Stimulated activated effector memory CD8-positive, alpha-beta T cell treated with anti-CD3 and anti-CD28 coated beads, Interleukin-12 subunit alpha, Interleukin-12 subunit beta, amount 100 ng/mL, for 72 hours (primary cell): ENCODE measurements around the gene MT1X.
"Not testable (repeated sequence)": the region's sequence is repeated elsewhere in the genome, so short reads cannot be mapped to it uniquely, and the experiment has no call there.

Experiments
- ATAC-seq: fragments of 150-1000 bp; cut with Tn5 transposase; 2 replicates; pipeline ENCODE4 v1.10.0; 2021
- DNase-seq, 2 donors: peaks; one replicate each; pipeline ENCODE4 v3.0.0; 2021 to 2022; ENCODE audit warnings: low spot score in 2 of 2
- H3K27ac Mint-ChIP-seq: one replicate; pipeline ENCODE4 v1.8.0; 2022; ENCODE audit warnings: mild to moderate bottlenecking, mixed read lengths
- H3K36me3 Mint-ChIP-seq: one replicate; pipeline ENCODE4 v1.8.0; 2022; ENCODE audit warnings: mild to moderate bottlenecking, mixed read lengths
- H3K4me1 Mint-ChIP-seq: one replicate; pipeline ENCODE4 v1.8.0; 2022; ENCODE audit warnings: mixed read lengths
- H3K4me3 Mint-ChIP-seq: one replicate; pipeline ENCODE4 v1.8.0; 2022; ENCODE audit warnings: mild to moderate bottlenecking, mixed read lengths
- H3K9me3 Mint-ChIP-seq: one replicate; pipeline ENCODE4 v1.8.0; 2022; ENCODE audit warnings: mixed read lengths

The MT1X gene

DNA sequence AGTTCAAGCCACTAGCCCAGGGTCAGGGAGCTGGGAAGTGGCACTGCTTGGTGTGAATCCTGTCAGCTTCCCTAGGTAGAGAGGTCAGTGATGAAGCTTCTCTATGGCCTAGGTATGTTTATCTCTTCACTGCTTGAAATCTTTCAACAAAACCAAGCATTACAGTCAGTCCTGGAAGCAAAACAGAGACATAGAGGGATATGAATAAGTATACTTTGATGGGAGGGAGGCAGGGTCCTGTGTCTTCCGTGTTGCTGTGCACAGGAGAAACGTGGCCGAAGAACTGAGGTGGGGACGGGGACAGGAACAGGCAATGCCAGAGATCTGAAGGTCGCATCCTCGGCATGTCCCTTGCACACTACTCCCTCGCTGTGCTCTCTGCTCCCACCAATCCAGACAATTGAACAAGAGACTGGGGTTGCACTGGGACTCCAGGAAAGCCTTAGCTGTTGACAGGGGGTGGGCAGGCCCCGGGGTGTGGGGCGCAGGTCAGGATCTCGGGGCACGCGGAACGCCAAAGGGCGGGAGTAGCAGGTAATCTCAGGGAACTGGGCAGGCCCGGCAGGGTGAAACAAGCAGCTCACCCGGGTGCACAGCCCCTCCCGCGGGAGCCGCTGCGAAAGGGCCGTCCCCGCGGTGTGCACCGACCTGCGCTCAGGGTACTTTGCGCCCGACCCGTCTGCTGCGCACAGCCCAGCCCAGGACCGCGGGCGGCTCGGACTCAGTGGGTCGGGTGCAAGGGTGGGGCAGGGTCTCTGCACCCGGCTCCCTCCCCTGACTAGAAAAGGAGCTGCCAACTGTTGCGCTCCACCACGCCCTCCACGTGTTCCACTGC lies 13.0 kb upstream of the MT1X start, which contains the start of gene MT1H:
MT1H (plus strand) TSS at position 810 of the 835 bp plus-strand sequence. CDS start 71 bp downstream, outside the sequence.
- H3K4me3 Mint-ChIP-seq: no peak within 1 kb of the TSS
- H3K4me1 Mint-ChIP-seq: peaks cover 20% of the 10 kb centered on the region
- H3K9me3 Mint-ChIP-seq: no peaks in the 10 kb centered on the region
- no peak within 1 kb of the TSS for H3K27ac Mint-ChIP-seq
- no peaks in the 10 kb centered on the region for H3K36me3 Mint-ChIP-seq
- ATAC-seq: no peak
- DNase-seq: no peak

DNA sequence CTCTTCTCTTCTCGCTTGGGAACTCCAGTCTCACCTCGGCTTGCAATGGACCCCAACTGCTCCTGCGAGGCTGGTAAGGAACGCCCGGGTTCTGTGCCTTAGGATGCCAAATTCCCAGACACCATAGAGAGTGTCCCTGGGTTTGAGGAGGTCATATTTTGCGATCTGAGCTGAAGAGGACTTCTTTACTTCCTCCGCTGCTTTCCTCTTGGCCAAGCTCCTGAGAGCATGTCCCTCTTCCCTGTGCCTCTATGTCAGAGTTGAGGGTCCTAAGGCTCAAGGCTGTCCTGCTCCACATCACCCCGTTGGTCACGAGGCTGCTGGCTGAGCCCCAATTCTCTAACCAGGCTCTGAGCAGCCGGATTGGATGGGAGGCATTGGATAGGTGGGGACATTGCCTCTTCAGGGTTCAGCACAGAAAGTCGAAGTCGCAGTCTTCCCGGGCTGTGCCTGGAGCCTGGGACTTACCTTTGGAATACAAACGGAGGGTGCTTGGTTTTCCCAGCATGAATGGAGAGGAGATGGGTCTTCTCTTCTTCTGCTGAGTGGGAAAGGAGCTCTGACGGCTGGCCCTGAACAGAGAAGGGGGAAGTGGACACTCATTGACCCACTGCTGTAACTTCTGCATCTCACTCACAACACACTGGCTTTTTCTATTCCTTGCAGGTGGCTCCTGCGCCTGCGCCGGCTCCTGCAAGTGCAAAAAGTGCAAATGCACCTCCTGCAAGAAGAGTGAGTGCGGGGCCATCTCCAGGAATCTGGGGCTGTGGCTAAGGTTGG lies 12.2 kb upstream of the MT1X start:
- H3K27ac Mint-ChIP-seq: no peak overlapping the region
- DNase-seq: no peak
- H3K4me1 Mint-ChIP-seq: peaks cover 20% of the 10 kb centered on the region
- H3K9me3 Mint-ChIP-seq: no peaks in the 10 kb centered on the region
- no peak for ATAC-seq
- H3K4me3 Mint-ChIP-seq: no peak overlapping the region
- H3K36me3 Mint-ChIP-seq: no peaks in the 10 kb centered on the region

DNA sequence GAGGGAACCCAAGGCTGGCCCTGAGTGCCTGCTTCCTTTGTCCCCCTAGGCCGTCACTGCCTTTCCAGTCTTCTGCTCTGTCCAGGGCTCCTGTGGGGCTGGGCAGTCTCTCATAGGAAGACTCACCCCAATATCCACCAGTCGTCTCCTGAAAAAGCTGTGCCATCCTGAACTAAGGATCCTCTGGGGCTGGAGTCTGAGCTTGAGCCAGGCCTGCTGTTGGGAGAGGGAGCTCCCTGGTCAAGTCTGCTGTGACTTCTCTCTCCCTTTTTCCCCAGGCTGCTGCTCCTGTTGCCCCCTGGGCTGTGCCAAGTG lies 11.7 kb upstream of the MT1X start:
- Mint-ChIP-seq H3K4me1 (peaks cover 26% of the 10 kb centered on the region), H3K27ac (no peak overlapping the region), H3K4me3 (no peak overlapping the region), H3K36me3 (no peaks in the 10 kb centered on the region), H3K9me3 (no peaks in the 10 kb centered on the region)
- DNase-seq: no peak
- no peak for ATAC-seq

DNA sequence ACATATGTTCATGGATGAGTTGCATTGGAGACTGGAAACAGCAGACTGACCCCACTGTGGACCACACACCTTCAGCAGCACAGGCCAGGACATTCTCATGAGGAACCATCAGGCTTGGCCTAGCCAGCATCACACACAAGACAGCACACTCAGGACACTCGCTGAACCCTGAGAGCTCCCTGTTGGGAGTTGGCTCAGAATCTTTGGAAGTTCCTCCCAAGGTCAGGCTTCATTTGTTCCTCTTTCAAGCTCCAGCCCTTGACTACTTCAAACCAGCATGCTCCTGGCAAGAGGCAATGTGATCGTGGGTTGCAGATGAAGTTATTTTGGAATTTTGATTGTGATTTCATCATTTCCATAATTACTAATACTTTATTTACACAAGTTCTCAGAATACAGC lies 10.6 kb upstream of the MT1X start:
- not testable (repeated sequence) for DNase-seq, ATAC-seq
- peaks cover 37% of the 10 kb centered on the region for H3K4me1 Mint-ChIP-seq

DNA sequence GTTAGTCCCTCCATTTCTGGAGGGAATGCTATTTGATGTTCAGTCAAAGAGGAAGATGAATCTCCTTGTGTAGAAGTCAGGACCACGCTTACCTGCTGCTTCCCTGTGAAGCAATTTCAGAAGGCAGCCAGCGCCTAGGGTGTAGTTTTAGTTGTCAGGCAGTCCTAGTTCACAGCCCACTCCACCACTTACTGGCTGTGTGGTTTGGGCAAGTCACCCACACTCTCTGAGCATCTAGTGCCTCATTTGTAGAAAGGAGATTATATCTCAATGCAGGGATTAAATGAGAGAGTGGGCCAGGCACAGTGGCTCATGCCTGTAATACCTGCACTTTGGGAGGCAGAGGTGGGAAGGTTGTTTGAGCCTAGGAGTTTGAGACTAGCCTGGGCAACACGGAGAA lies 10.1 kb upstream of the MT1X start:
- not testable (repeated sequence) for H3K36me3 Mint-ChIP-seq, H3K27ac Mint-ChIP-seq, H3K9me3 Mint-ChIP-seq, H3K4me3 Mint-ChIP-seq, DNase-seq
- peak; percentile 64 for ATAC-seq
- H3K4me1 Mint-ChIP-seq: peaks cover 38% of the 10 kb centered on the region

More for the DNA sequence above, 10.6 kb upstream of the MT1X start:
- not testable (repeated sequence) for H3K9me3 Mint-ChIP-seq, H3K27ac Mint-ChIP-seq, H3K4me3 Mint-ChIP-seq, H3K36me3 Mint-ChIP-seq

DNA sequence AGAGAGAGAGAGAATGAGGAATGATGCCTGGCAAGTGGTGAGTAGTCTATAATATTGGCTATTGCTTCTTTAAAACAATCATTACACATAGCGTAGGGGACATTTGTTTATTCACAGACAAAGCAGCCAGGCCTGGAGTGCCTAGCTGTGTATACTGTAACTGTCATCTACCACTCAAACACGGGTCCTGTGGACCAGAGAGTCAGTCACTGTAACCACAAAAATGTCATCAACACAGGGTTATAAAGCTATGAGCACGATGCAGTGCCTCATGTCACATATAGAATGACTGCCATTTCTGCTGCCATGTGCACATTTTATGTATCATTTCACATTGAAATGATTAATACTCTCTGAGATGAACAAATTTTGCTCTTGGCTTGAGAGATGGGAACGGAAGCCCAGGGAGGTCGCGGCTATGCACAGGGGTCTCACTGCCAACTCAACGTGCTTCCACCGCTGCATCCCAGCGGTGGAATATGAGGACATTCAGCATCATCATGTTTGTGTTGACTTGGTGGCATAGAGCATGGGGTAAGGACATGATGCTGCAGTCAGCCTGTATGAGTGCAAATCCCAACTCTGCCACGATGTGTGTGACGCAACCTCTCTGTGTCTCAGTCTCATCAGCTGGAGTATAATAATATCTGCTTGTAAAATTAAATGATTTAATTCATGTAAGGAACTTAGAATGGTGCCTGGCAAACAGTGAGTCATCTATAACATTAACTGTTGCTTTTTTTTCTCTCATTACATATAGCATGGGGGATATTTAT lies 9.3 kb upstream of the MT1X start:
- ATAC-seq (peak; percentile 79), DNase-seq (no peak)
- Mint-ChIP-seq H3K36me3 (no peaks in the 10 kb centered on the region), H3K9me3 (no peaks in the 10 kb centered on the region), H3K4me3 (no peak overlapping the region), H3K4me1 (peaks cover 38% of the 10 kb centered on the region), H3K27ac (no peak overlapping the region)

DNA sequence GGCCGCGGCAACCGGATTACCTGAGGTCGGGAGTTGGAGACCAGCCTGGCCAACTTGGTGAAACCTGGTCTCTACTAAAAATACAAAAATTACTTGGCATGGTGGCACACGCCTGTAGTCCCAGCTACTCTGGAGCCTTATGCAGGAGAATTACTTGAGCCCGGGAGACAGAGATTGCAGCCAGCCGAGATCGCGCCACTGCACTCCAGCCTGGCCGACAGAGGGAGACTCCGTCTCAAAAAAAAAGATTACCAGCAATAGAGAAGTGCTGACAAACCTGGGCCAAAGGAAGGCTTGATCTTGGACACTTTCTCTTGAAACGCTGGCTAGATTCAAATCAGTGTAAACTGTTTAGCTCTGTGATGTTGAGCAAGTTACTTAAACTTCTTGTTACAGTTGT lies 8.3 kb upstream of the MT1X start:
- ATAC-seq (no peak), DNase-seq (no peak)
- Mint-ChIP-seq H3K9me3 (no peaks in the 10 kb centered on the region), H3K4me1 (peaks cover 29% of the 10 kb centered on the region), H3K36me3 (no peaks in the 10 kb centered on the region), H3K27ac (no peak overlapping the region), H3K4me3 (no peak overlapping the region)

DNA sequence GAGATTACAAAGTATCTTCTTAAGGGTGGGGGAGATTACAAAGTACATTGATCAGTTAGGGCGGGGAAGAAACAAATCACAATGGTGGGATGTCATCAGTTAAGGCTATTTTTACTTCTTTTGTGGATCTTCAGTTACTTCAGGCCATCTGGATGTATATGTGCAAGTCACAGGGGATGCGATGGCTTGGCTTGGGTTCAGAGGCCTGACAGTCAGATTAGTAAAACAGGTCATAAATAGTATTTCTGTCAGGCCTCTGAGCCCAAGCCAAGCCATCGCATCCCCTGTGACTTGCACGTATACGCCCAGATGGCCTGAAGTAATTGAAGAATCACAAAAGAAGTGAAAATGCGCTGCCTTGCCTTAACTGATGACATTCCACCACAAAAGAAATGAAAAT lies 7.7 kb upstream of the MT1X start:
- not testable (repeated sequence) for ATAC-seq, H3K9me3 Mint-ChIP-seq, H3K36me3 Mint-ChIP-seq, H3K27ac Mint-ChIP-seq, H3K4me3 Mint-ChIP-seq, DNase-seq
- peaks cover 25% of the 10 kb centered on the region for H3K4me1 Mint-ChIP-seq

DNA sequence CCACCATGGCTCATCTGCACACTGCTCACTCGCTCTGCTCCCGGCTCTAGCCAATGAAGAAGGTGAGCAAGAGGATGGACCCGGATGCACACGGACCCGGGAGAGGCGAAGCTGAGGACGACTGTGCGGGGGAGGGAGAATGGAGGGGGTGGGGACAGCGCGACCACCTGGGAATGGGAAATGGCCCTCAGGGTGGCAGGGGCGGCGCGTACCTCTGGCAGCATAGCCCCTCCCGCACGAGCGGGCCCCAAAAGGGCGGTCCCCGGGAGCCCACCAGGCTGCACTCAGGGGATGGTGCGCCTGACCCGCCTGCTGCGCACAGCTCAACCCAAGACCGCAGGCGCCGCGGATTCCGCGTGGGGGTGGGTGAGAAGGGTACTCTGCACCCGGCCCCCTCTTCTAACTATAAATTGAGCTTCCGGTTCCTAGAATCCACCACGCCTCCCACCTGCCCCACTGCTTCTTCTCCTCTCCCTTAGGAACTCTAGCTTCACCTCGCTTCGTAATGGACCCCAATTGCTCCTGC lies 6.5 kb upstream of the MT1X start:
- Mint-ChIP-seq H3K4me3 (peak overlapping the region; percentile 66), H3K4me1 (peaks cover 25% of the 10 kb centered on the region), H3K9me3 (no peaks in the 10 kb centered on the region), H3K36me3 (no peaks in the 10 kb centered on the region), H3K27ac (no peak overlapping the region)
- ATAC-seq: peak; percentile 31
- DNase-seq: peak in 1 of 2 donors; percentile 68

DNA sequence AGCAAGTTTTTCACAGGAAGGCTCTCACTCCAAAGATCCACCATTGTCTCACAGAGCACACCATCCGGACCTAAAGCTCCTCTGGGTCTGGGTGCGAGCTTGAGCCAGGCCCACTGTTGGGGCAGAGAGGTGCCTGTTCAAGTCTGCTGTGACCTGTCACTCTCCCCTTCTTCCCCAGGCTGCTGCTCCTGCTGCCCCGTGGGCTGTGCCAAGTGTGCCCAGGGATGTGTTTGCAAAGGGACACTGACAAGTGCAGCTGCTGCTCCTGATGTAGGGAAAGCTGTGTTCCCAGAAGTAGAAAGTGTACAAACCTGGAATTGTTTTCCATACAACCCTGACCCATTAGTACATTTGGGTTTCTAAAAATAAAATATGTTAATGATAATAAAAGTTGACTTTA lies 4.8 kb upstream of the MT1X start:
- ATAC-seq: no peak
- no peak for DNase-seq
- H3K4me3 Mint-ChIP-seq: no peak overlapping the region
- no peaks in the 10 kb centered on the region for H3K9me3 Mint-ChIP-seq
- peaks cover 37% of the 10 kb centered on the region for H3K4me1 Mint-ChIP-seq
- no peak overlapping the region for H3K27ac Mint-ChIP-seq
- peaks cover 7% of the 10 kb centered on the region for H3K36me3 Mint-ChIP-seq

DNA sequence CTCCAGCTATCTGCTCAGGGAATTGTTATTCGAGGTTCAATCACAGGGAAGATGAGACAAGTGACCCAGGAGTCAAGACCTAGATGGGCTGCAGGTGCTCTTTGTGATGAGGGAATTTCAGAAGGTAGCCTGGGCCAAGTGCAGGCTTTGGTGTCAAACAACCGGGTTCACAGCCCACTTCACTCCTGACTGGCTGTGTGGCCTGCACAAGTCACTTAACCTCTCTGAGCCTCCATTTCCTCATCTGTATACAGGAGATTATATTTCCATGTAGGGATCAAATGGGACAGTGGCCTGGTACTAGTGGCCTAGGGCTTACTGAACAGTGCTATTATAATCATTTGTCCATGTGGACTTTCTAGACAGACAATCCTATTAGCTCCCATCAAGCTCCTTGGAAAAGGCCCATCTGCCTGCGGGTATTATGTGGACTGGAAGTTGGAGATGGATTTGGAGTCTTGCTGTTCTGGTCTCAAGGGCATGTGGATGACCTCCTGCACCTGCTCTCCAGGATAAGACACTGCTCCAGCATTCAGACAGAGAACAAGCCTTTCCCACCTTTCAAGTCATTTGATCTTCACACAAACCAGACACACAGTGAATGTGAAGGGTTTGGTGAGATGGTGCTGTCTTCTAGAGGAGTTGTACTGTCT lies 3.1 kb upstream of the MT1X start:
- ATAC-seq (no peak), DNase-seq (no peak)
- Mint-ChIP-seq H3K27ac (no peak overlapping the region), H3K4me3 (no peak overlapping the region), H3K4me1 (peaks cover 54% of the 10 kb centered on the region), H3K36me3 (peaks cover 7% of the 10 kb centered on the region), H3K9me3 (no peaks in the 10 kb centered on the region)

DNA sequence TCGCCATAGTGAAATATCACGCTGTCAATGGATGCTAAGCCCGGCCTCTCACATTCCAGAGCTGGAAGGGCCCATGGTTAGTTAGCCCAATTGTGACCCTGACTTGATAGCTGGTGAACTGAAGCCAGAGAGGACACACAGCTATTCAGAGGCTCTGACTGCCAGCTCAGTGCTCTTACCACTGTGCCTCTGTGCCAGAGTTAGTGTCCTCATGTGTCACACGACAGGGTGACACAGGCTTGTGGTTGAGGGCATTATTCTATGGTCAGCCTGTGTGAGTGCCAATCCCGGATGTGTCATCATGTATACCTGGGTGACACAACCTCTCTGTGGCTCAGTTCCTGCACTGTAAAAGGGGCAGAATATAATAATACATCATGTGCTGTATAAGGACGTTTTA lies 2.5 kb upstream of the MT1X start:
- peaks cover 58% of the 10 kb centered on the region for H3K4me1 Mint-ChIP-seq

DNA sequence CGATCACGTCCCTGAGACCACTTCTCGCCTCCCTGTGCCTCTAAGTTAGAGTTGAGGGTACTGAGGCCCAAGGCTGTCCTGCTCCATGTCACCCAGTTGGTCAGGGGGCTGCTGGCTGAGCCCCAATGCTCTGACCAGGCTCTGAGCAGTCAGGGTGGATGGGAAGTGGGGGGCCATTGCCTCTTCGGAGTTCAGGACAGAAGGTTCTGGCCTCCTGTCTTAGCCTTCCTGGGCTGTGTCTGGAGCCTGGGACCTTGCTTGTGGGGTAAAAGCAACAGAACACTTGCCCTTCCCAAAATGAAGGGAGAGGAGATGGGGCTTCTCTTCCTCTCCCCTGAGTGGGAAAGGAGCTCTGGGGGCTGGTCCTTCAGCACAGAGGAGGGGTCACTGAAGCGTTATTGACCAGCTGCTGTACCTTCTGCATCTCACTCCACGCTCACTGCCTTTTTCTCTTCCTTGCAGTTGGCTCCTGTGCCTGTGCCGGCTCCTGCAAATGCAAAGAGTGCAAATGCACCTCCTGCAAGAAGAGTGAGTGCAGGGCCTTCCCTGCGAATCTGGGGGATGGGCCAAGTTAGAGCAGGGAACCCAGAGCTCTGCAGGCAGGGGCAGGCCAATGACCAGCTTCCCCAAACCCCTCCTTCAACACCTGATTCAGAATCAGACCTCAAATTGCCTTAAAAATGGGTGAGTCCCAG lies 580 bp downstream of the MT1X start:
- Mint-ChIP-seq H3K9me3 (no peaks in the 10 kb centered on the region), H3K36me3 (peaks cover 7% of the 10 kb centered on the region), H3K4me3 (peak overlapping the region; percentile 86), H3K4me1 (peaks cover 40% of the 10 kb centered on the region), H3K27ac (peak overlapping the region; percentile 93)
- DNase-seq: no peak
- ATAC-seq: no peak

More for the DNA sequence above, 2.5 kb upstream of the MT1X start:
- Mint-ChIP-seq H3K4me3 (no peak overlapping the region), H3K27ac (no peak overlapping the region), H3K9me3 (no peaks in the 10 kb centered on the region), H3K36me3 (peaks cover 7% of the 10 kb centered on the region)
- peak; percentile 89 for ATAC-seq
- no peak for DNase-seq

DNA sequence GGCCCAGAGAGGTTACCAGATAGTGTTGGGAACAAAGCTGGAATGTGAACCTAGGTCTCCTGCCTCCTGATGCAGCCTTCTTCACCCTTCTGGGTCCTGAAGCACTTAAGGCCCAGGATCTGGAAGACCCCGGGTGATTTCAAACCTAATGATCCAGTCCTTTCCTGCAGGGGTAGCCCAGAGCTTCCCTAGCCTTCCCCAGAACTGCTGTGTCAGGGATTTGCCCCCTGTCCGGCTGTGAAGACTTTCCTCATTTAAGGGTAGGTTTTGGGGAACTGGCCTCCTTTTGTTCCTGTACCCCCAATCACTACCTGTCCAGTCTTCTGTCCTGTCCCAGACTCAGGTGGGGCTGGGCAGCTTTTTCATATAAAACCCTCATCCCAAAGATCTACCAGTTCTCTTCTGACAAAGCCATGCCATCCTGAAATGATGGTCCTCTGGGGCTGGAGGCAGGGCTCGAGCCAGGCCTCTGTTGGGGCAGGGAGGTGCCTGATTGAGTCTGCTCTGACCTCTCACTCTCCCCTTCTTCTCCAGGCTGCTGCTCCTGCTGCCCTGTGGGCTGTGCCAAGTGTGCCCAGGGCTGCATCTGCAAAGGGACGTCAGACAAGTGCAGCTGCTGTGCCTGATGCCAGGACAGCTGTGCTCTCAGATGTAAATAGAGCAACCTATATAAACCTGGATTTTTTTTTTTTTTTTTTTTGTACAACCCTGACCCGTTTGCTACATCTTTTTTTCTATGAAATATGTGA lies 1.3 kb downstream of the MT1X start:
- Mint-ChIP-seq H3K9me3 (no peaks in the 10 kb centered on the region), H3K36me3 (peaks cover 7% of the 10 kb centered on the region), H3K4me3 (peak overlapping the region; percentile 86), H3K4me1 (peaks cover 40% of the 10 kb centered on the region), H3K27ac (no peak overlapping the region)
- ATAC-seq (no peak), DNase-seq (no peak)
